HEK293 (cell line): Measurements from ENCODE around the gene RNF11.

Source experiments
- CTCF ChIP-seq: fragments of 450-650 bp; formaldehyde crosslinking; IDR thresholded peaks from 2 replicates; pipeline ENCODE4 v1.5.1; 2016; ENCODE audit warnings: missing biosample characterization, missing genetic modification characterization
- KLF9 ChIP-seq: fragments of 450-650 bp; formaldehyde crosslinking; IDR thresholded peaks from 2 replicates; pipeline ENCODE4 v1.5.1; 2016; ENCODE audit warnings: missing biosample characterization, missing genetic modification characterization, low read depth
- ZBTB20 ChIP-seq: fragments of 450-650 bp; formaldehyde crosslinking; IDR thresholded peaks from 2 replicates; pipeline ENCODE4 v1.5.1; 2016; ENCODE audit warnings: missing biosample characterization, missing genetic modification characterization
- ZNF140 ChIP-seq: fragments of 450-650 bp; formaldehyde crosslinking; IDR thresholded peaks from 2 replicates; pipeline ENCODE4 v1.5.1; 2016; ENCODE audit warnings: missing biosample characterization, missing genetic modification characterization
- ZNF23 ChIP-seq: fragments of 450-650 bp; formaldehyde crosslinking; IDR thresholded peaks from 2 replicates; pipeline ENCODE4 v1.5.1; 2016; ENCODE audit warnings: missing biosample characterization, missing genetic modification characterization, borderline replicate concordance
- ZNF292 ChIP-seq: fragments of 450-650 bp; formaldehyde crosslinking; IDR thresholded peaks from 2 replicates; pipeline ENCODE4 v1.5.1; 2016; ENCODE audit warnings: low read depth, missing biosample characterization, missing genetic modification characterization, borderline replicate concordance
- ZNF423 ChIP-seq: fragments of 450-650 bp; formaldehyde crosslinking; IDR thresholded peaks from 2 replicates; pipeline ENCODE4 v1.5.1; 2016; ENCODE audit warnings: missing biosample characterization, missing genetic modification characterization
- ZNF600 ChIP-seq: fragments of 450-650 bp; formaldehyde crosslinking; IDR thresholded peaks from 2 replicates; pipeline ENCODE4 v1.5.1; 2016; ENCODE audit warnings: missing biosample characterization, missing genetic modification characterization

DNA sequence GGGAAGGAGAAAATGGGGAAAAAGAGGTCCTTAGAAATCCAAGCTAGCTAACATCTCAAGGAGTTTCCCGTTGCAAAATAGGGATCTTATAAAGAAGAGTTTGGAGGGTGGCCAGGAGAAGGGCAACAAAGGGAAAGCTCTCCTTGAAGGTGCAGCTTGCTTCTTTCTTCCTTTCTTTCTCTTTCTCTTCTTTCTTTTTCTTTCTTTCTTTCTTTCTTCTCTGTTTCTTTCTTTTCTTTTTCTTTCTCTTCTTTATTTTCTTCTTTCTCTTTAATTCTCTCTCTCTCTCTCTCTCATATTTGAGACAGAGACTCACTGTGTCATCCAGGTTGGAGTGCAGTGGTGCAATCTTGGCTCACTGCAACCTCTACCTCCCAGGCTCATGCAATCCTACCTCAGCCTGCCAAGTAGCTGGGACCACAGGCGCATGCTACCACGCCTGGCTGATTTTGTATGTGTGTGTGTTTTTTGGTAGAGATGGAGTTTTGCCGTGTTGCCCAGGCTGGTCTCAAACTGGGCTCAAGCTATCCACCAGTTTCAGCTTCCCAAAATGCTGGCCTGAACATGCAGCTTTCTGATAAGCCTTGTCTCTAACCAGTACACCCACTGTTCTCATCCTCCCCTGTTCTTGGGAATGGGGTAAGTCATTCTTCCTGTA is 44.4 kb downstream of the RNF11 start:
- TF ChIP-seq ZNF423 (tag by site-specific recombination): no peak
- no peak for TF ChIP-seq ZNF600
- TF ChIP-seq CTCF: no peak
- TF ChIP-seq ZNF292 (tag by site-specific recombination): no peak
- TF ChIP-seq ZNF140 (tag by site-specific recombination): no peak
- TF ChIP-seq ZBTB20 (tag by site-specific recombination): no peak
- no peak for TF ChIP-seq ZNF23
- TF ChIP-seq KLF9: no peak
